ENCODE data around the gene ANKRD66. TPM values are rescaled to one million over a fixed set of nuclear protein-coding genes. Genes with fewer than 3 reads are reported as not detected.

ANKRD66 gene
- not detected in 2 replicates for total RNA-seq (2014; rRNA removed; shearing (Covaris generic); ENCODE audit: low replicate concordance)

DNA sequence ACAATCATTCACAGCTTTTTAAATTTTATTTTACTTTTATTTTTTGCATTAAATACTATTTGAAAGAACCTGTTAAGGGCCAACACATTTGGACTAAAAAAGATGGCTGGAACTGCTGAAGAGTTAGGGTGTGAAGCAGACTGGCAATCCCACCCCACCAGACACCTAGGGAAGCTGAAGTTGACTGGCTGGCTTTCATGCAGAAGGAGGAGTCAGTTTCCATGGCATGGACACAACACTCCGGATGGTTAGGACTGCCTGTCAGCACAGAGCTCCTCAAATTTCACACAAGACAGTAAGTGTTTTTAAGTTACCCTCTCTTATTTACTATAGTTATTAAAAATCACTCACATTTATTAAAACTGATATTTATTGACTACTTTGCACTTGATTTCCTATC is at the start of gene ANKRD66:
Gene ANKRD66, plus strand, starts transcription at position 238 of the 400 bp plus-strand sequence. CDS start 5,016 bp downstream, outside the sequence.
- no peak for DNase-seq
- H3K27me3 ChIP-seq, result no peaks in the 10 kb centered on the region
- H3K9me3 ChIP-seq, result no peaks in the 10 kb centered on the region
- no peaks in the 10 kb centered on the region for H3K36me3 ChIP-seq
- no peak within 1 kb of the TSS for H3K4me3 ChIP-seq

DNA sequence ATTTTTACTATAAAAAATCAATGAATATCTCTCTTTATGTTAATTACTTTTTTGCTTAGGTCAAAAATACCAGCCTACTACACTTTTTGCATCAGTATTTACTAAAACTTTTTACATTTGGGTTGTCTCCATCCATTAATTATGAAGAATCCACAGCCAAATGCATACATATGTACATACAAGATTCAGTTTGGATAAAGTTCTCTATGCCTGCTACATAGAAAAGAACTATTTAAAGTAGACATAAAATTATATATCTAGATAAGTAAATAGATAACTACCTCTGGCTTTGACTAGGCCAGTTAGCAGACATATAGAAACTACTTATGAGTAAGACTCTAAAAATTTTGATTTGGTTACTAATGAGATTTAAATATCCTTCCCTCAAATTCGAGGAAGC is 46.8 kb upstream of the ANKRD66 start:
- DNase-seq, result no peak
- Histone ChIP-seq H3K4me3 (no peak overlapping the region), H3K27me3 (peaks cover 5% of the 10 kb centered on the region; the same call in 1 of the 2 replicates), H3K36me3 (no peaks in the 10 kb centered on the region), H3K9me3 (no peaks in the 10 kb centered on the region)

- Histone ChIP-seq H3K36me3 (no peaks in the 10 kb centered on the region), H3K9me3 (no peaks in the 10 kb centered on the region), H3K4me3 (no peak overlapping the region), H3K27me3 (peaks cover 8% of the 10 kb centered on the region; the same call in 1 of the 2 replicates)
- no peak for DNase-seq
Observed at GRCh38 chr6:46704562-46704961, 42.2 kb upstream of the ANKRD66 start.

- H3K9me3 ChIP-seq, result no peaks in the 10 kb centered on the region
- DNase-seq, result no peak
Observed at GRCh38 chr6:46706464-46706863, 40.3 kb upstream of the ANKRD66 start.

DNA sequence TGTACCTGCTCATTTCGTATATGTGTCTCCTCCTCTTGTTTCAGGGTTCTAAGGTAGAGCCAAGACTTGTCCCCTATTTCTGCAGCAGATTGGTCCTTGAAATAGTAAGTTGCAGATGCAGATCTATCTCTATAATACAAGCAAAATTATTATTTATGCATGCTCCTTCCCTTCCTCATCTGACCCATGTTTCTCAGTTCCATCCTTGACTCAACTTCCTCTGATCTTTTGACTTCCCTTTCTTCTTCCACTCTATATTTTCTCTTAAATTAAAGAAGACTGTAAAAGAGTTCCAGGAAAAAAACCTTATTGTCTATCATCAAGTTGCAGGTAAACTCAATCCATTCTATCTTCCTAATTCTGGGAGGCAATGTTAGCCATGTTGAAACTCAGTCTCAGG is 35.2 kb upstream of the ANKRD66 start:
- no peaks in the 10 kb centered on the region for H3K9me3 ChIP-seq
- DNase-seq, result no peak

More at GRCh38 chr6:46706464-46706863, 40.3 kb upstream of the ANKRD66 start:
- H3K36me3 ChIP-seq, result no peaks in the 10 kb centered on the region
- H3K4me3 ChIP-seq, result no peak overlapping the region
- peaks cover 8% of the 10 kb centered on the region; the same call in 1 of the 2 replicates for H3K27me3 ChIP-seq

DNA sequence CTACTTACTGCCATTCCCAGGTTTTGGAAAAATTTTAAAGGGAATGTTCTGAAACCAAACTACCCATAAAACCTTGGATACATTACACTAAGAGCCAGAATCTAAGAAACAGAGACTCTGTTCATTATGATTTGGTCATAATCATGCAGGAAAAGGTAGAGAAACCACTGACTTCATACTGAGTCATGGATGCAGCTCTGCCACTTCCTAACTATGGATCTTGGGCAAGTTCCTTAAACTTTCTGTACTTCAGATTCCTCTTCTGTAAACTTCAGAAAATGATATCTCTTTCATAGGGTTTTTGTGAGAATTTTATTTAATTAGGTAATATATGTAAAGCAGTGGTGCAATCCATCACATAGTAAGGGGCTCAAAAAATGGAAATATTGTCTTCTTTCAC is 31.6 kb upstream of the ANKRD66 start:
- Histone ChIP-seq H3K27me3 (no peaks in the 10 kb centered on the region), H3K4me3 (no peak overlapping the region), H3K9me3 (no peaks in the 10 kb centered on the region), H3K36me3 (no peaks in the 10 kb centered on the region)
- DNase-seq, result no peak

More for the DNA sequence above, 35.2 kb upstream of the ANKRD66 start:
- Histone ChIP-seq H3K36me3 (no peaks in the 10 kb centered on the region), H3K27me3 (no peaks in the 10 kb centered on the region), H3K4me3 (no peak overlapping the region)

- H3K9me3 ChIP-seq, result no peaks in the 10 kb centered on the region
- no peaks in the 10 kb centered on the region for H3K36me3 ChIP-seq
- H3K4me3 ChIP-seq, result no peak overlapping the region
- no peaks in the 10 kb centered on the region for H3K27me3 ChIP-seq
- peak; percentile 32 for DNase-seq
Observed at GRCh38 chr6:46719099-46719498, 27.6 kb upstream of the ANKRD66 start.

- Histone ChIP-seq H3K27me3 (no peaks in the 10 kb centered on the region), H3K36me3 (no peaks in the 10 kb centered on the region), H3K4me3 (no peak overlapping the region), H3K9me3 (no peaks in the 10 kb centered on the region)
- DNase-seq, result no peak
Observed at GRCh38 chr6:46720401-46720800, 26.3 kb upstream of the ANKRD66 start.

DNA sequence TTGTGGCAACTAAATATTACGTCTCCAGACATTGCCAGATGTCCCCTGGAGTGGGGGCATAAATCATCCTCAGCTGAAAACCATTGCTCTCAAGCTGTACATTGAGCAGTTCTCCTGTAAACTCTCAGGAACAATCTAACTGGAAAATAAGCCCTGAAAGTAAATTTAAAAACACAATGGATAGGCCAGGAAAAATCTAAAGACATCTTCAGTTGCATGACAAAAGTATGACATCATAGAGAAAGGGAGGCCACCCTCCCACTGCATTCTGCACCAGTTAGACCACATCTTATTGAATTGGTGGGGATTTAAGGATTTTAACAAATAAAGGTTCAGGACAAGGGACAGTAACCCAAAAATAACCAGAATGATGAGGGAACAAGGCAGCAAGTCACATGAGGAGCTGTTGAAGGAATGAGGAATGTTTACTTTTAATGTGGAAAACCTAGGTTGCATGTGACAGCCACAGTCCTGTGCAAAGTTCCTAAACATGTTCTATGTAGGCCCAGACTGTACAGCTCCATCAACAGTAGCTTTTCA is 16.9 kb upstream of the ANKRD66 start:
- Histone ChIP-seq H3K4me3 (no peak overlapping the region), H3K9me3 (no peaks in the 10 kb centered on the region), H3K27me3 (no peaks in the 10 kb centered on the region), H3K36me3 (no peaks in the 10 kb centered on the region)
- DNase-seq, result no peak

GRCh38 chr6:46730921-46731461 is 15.7 kb upstream of the ANKRD66 start:
- Histone ChIP-seq H3K4me3 (no peak overlapping the region), H3K36me3 (no peaks in the 10 kb centered on the region), H3K9me3 (no peaks in the 10 kb centered on the region), H3K27me3 (no peaks in the 10 kb centered on the region)
- DNase-seq, result no peak

DNA sequence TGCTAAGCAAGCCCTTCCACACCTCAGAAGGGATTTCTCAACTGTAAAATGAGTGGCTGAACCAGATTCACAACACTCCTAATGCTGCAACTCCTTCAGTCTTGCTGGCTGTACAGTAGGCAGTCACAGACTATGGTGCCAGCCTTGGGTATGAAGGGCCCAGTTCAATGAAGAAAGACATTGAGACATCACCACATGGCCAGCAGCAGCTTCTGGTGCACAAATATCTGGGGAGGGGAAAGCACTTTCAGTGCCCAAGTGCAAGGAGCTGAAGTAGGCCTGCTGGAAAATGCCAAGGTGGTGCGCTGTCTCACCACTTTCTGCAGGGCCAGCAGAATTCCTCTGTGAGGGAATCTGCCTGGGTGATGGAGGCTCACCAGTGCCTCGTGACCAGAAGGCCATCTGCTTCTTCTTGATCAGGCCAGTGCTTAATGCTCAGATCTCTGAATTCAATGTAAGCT is 13.4 kb upstream of the ANKRD66 start:
- Histone ChIP-seq H3K36me3 (no peaks in the 10 kb centered on the region), H3K9me3 (no peaks in the 10 kb centered on the region)

DNA sequence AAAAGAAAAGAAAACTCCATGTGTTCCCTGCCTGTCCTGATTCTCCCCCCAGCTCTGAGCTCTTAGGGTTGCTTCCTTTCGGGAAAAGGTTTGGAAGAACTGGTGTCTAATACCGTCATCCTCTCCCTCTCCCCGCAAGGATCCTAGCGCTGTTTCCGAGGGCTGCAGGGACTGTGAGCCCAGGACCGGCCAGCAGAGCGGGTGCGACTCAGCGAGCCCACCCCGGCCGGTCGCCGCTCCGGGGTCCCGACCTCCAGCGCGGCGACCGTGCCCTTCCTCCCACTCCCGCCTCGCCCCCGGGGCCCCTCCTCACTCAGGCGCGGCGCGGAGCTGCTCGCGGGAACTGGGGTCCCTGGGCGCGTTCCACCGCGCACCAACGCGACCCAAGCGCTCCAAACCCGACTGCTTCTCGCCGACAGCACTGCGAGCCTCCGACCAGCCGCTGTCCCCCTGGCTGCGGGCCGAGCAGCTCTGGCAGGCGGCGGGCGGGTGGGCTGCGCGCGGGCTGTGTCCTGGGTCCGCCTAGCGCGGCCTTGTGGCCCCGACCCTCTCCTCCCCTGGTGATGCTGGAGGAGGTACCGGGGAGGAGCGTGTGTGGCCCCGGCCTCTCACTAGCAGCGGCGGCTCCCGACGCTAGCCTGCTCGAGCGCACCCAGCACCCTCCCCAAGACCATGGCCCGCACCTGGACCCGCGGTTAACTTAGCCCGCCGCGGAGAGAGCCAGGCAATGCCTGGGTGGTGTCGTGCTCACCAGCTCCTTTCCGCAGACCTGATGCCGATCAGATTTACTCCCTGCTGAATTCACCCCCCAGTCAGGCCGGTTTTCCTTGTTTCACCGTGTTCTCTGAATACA is 11.6 kb upstream of the ANKRD66 start, which contains the start of gene PLA2G7:
Gene PLA2G7, minus strand, starts transcription at position 509 of the 853 bp plus-strand sequence. CDS start 12,484 bp downstream, outside the sequence.
- DNase-seq, result peak; percentile 8
- Histone ChIP-seq H3K36me3 (no peaks in the 10 kb centered on the region), H3K27me3 (no peaks in the 10 kb centered on the region), H3K9me3 (no peaks in the 10 kb centered on the region), H3K4me3 (peak within 1 kb of the TSS; percentile 31)

More for the DNA sequence above, 13.4 kb upstream of the ANKRD66 start:
- no peak for DNase-seq
- Histone ChIP-seq H3K27me3 (no peaks in the 10 kb centered on the region), H3K4me3 (no peak overlapping the region)

DNA sequence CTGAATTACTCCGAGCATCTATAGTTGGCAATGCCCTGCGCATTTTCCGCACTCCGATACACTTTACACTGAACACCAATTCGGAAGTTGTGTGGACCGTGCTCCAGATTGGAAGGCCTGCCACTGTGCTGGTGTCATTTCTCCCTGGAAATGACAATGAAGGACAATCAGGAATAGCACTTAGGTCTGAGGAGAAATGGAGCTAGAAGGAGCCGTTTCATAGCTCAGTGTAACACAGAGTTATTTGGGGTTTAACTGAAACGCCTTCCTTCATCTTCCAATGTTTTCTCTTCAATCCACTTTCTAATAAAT is 11.1 kb upstream of the ANKRD66 start:
- no peaks in the 10 kb centered on the region for H3K36me3 ChIP-seq
- no peaks in the 10 kb centered on the region for H3K27me3 ChIP-seq
- no peak overlapping the region for H3K4me3 ChIP-seq
- H3K9me3 ChIP-seq, result no peaks in the 10 kb centered on the region
- DNase-seq, result no peak

- no peak overlapping the region for H3K4me3 ChIP-seq
- DNase-seq, result no peak
- H3K27me3 ChIP-seq, result no peaks in the 10 kb centered on the region
- no peaks in the 10 kb centered on the region for H3K36me3 ChIP-seq
- H3K9me3 ChIP-seq, result no peaks in the 10 kb centered on the region
Observed at GRCh38 chr6:46736906-46737305, 9.8 kb upstream of the ANKRD66 start.

DNA sequence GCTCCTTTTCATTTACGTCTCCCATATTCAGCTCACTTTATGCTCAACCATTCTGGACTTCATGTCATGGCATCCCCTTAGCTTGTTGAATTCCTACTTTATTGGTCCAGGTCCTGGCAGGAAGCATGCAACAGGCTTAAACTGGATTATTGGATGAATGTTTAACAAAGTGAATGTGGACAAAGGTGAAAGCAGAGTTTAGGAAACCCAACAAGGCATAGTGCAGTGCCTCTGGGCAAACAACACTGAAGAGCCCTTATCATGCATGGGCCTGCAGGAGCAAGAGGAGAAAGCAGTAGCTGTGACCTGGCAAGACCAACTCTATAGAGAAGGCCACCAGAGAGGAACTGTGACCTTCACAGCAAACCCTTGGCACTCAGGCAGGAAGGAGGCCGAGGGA is 5.3 kb upstream of the ANKRD66 start:
- no peaks in the 10 kb centered on the region for H3K9me3 ChIP-seq
- H3K27me3 ChIP-seq, result no peaks in the 10 kb centered on the region
- H3K4me3 ChIP-seq, result no peak overlapping the region
- no peak for DNase-seq
- H3K36me3 ChIP-seq, result no peaks in the 10 kb centered on the region

GRCh38 chr6:46741910-46742309 is 4.8 kb upstream of the ANKRD66 start:
- no peak for DNase-seq
- H3K9me3 ChIP-seq, result no peaks in the 10 kb centered on the region
- no peak overlapping the region for H3K4me3 ChIP-seq
- H3K27me3 ChIP-seq, result no peaks in the 10 kb centered on the region
- H3K36me3 ChIP-seq, result no peaks in the 10 kb centered on the region

DNA sequence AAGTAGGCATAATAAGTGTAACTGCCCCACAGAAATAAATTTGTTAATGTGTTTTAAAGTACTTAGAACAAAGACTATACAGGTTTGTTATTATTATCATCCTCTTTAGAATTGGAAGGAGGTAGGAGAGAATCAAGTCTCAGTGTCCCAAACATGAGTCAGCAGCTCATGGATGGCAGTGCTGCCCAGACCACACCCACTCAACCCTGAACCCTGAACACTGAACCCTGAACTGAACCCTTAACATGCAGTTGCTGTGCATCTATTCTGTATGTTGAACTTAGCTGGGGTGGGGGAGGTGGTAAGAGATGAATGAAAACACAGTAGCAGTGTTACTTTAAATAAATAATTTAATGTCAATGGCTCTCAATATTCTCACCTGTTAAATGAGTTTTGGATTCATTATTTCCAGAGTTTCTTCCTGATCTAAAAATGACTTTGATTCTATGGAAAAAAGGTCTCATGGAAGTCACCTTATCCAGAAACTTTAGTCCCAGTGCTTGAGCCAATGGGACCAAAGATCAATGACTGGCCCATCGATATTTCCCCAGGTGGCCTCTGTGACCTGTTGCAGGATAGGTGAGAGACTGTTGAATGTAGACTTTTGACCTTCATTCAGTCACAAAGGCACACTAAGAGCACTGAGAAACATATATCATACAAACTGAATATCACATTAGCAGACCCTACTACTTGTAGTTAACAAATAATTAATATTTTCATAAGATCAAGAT is 3.1 kb upstream of the ANKRD66 start:
- Histone ChIP-seq H3K27me3 (no peaks in the 10 kb centered on the region), H3K36me3 (no peaks in the 10 kb centered on the region), H3K4me3 (no peak overlapping the region), H3K9me3 (no peaks in the 10 kb centered on the region)
- DNase-seq, result no peak

Data from MG63 (cell line).